NCI-H460 (cell line): Measurements from ENCODE around the gene FASTKD1. TPM values are rescaled to one million over a fixed set of nuclear protein-coding genes. Genes with fewer than 3 reads are reported as not detected.
"Not testable (repeated sequence)": the region's sequence is repeated elsewhere in the genome, so short reads cannot be mapped to it uniquely, and the experiment has no call there.

Source experiments
- DNase-seq: peaks from one replicate; pipeline ENCODE4 v3.0.0-alpha.2; 2016; ENCODE audit warnings: low read depth; ENCODE audit errors: extremely low read depth
- polyA plus RNA-seq: library from polyadenylated mRNA; depleted of rRNA; stranded (reverse); fragments of >200 nt; gene quantifications from 2 replicates; pipeline ENCODE4 v1.2.3, GENCODE V29; 2014; cell fraction: nucleus; rRNA removed
- total RNA-seq: library from RNA; depleted of rRNA; stranded (reverse); fragments of >200 nt; shearing (Covaris generic); gene quantifications from 2 replicates; pipeline ENCODE4 v1.2.3, GENCODE V29; 2014; rRNA removed

Gene FASTKD1
- total RNA-seq, result 38.4 and 45.4 TPM in 2 replicates
- polyA plus RNA-seq, result 74.1 and 94.3 TPM in 2 replicates

- peak; percentile 89 for DNase-seq
These were observed at the start of gene FASTKD1 for GRCh38 chr2:169573160-169573973. FASTKD1 (minus strand) TSS chr2:169573865; CDS start chr2:169572029, 1,836 bp downstream.

- DNase-seq, result no peak
These were observed 49.6 kb upstream of the FASTKD1 start for GRCh38 chr2:169623235-169623634.

- DNase-seq, result no peak
These were observed 46.8 kb upstream of the FASTKD1 start for GRCh38 chr2:169620509-169620908.

- DNase-seq, result no peak
These were observed 46.3 kb upstream of the FASTKD1 start for GRCh38 chr2:169619946-169620345.

GRCh38 chr2:169615982-169616381, 42.3 kb upstream of the FASTKD1 start:
- DNase-seq, result not testable (repeated sequence)

DNA sequence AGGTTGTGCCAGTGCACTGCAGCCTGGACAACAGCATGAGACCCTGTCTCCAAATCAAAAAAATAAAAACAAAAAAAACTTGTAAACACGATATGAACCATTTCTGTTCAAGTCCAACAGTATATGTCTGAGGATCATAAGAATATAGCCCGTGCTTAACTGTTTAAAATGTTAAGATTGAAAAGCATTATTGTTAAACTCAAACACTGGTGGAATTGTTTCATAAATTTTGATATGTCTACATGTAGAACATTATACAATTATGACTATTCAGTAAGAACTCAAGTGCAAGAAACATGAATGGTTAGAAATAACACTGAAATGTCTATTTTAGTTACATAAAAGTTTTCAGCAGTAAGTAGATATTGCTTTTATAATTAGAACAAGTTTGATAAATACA, 40.2 kb upstream of the FASTKD1 start:
- no peak for DNase-seq

GRCh38 chr2:169609264-169609663, 35.6 kb upstream of the FASTKD1 start:
- DNase-seq, result no peak

GRCh38 chr2:169599568-169599967, 25.9 kb upstream of the FASTKD1 start:
- DNase-seq, result no peak

- DNase-seq, result no peak
These were observed 25.3 kb upstream of the FASTKD1 start for GRCh38 chr2:169598982-169599381.

DNA sequence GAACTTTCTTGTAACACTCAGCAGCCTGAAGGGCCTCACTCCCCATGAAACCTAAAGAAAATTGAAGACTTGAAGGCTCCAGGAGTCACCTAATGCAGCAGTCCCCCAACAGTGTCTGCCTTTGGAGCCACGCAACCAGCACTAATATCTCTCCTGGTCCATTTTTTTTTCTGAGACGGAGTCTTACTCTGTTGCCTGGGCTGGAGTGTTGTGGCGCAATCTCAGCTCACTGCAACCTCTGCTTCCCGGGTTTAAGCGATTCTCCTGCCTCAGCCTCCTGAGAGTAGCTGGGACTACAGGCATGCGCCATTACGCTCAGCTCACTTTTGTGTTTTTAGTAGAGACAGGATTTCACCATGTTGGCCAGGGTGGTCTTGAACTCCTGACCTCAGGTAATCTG, 22.9 kb upstream of the FASTKD1 start:
- DNase-seq, result not testable (repeated sequence)

DNA sequence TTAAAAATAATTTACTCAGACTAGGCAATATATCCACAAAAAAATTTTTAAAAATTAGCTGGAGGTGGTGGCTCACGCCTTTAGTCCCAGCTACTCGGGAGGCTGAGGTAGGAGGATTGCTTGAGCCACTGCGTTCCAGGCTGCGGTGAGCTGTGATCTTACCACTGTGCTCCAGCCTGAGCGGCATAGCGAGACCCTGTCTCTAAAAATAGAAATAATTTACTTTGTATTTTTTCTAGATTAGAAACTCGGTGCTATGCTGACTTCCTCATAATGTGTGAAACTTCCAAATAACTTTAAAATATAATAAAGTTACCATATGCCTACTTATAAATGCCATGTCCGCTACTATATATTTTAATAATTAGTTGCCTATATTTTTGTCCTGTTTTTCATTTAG, 17.1 kb upstream of the FASTKD1 start:
- DNase-seq, result no peak

GRCh38 chr2:169585673-169586072, 12.0 kb upstream of the FASTKD1 start:
- no peak for DNase-seq

- DNase-seq, result peak; percentile 88
These were observed 10.6 kb upstream of the FASTKD1 start, which contains the start of gene PPIG for GRCh38 chr2:169584005-169584877. PPIG (plus strand) TSS chr2:169584351; CDS start chr2:169604042, 19,691 bp downstream.

GRCh38 chr2:169583518-169583917, 9.9 kb upstream of the FASTKD1 start:
- DNase-seq, result no peak

GRCh38 chr2:169582552-169583266, 9.0 kb upstream of the FASTKD1 start:
- DNase-seq, result not testable (repeated sequence)

DNA sequence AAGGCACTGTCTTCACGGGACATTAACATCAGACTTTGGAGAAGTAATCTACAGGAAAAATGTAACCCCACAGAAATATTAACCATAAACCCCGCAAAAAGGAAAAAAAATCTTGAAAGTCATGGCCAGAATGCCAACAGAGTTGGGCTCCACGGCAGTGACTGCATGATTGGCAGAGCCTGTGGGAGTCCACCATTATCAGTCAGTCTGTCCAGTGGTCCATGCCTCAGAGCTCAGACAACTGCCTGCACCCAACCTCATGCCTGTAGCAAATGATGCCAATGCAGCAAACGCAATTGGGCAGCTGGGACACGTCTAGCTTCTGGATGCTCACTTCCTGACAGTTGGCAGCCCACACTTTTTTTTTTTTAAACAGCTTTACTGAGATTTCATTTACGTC, 5.4 kb upstream of the FASTKD1 start:
- DNase-seq, result no peak

GRCh38 chr2:169575264-169575663, 1.6 kb upstream of the FASTKD1 start:
- DNase-seq, result not testable (repeated sequence)

- DNase-seq, result not testable (repeated sequence)
These were observed 874 bp upstream of the FASTKD1 start for GRCh38 chr2:169574539-169574938.

DNA sequence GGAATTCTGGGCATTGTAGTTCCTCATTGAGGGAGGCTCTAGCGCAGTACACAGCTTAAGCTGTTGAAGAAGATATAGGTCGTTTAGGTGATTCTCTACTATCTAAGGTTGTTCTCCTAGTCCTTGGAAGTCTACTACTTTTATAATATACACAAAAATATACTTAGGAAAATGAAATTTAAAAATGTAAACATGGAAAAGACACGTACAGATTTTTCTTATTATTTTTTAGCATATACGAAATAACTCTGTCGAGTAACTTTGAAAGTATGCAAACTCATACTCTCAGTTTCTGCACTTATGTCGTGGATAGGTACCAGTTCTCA, 272 bp upstream of the FASTKD1 start:
- DNase-seq, result no peak

- no peak for DNase-seq
These were observed 875 bp downstream of the FASTKD1 start for GRCh38 chr2:169572821-169573159.

DNA sequence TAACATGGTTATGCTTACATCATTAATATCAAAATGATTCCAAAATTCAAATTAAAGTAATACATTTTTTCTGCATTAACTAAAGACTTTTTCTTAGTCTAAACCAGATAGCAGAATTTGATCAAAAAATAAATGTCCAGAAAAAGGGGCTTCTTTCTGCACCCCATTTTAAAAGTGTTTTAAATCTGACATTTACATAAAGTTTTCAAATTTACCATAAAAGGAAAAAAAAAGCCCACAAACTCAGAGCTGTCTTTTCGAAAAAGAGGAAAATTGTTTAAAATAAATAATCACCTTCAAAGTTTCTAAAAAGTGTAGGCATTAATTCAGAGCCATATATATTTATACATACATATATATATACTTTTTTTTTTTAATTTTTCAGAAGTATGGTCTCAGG, 1.5 kb downstream of the FASTKD1 start:
- no peak for DNase-seq
